Measurements from ENCODE around the gene TSPAN17. TPM values are rescaled to one million over a fixed set of nuclear protein-coding genes. Genes with fewer than 3 reads are reported as not detected.
A peak's percentile ranks its signal among the peaks of the same experiment; 100 is the strongest.

The TSPAN17 gene
- total RNA-seq, 1 donor from 2014 or later = 57.5 TPM

DNA sequence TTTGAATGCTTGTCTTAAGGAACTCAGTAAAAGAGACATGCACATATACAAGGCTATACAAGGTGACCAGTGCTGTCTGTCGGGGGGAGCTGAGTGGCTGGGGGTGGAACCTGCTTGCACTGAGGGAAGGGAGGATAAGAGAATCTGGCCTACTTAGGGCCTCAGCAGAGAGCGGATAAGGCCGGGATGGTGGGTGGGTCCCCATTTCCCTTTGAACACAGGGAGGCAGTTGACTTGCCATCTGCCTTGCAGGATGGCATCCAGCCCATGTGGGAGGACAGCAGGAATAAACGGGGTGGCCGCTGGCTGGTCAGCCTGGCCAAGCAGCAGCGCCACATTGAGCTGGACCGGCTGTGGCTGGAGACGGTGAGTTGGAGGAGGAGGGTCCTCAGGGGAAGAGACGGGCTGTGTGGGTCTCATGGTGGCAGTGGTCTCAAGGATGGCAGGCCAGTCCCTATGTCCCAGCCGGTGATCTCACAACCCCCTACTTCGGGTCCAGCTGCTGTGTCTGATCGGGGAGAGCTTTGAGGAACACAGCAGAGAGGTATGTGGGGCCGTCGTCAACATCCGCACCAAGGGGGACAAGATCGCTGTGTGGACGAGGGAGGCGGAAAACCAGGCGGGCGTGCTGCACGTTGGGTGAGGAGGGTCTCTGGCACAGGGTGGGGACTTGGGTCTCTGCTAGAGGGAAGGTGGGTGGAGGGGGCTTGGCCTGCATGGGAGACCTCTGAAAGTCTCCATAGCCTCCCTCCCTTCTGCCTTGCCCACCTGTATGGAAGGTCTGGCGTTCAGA is 2.2 kb upstream of the TSPAN17 start:
- peaks cover 6% of the 10 kb centered on the region for H3K4me1 Mint-ChIP-seq (ENCODE audit: unreplicated experiment)
- peak overlapping the region; percentile 37 for H3K4me3 Mint-ChIP-seq (ENCODE audit: unreplicated experiment)
- H3K27ac Mint-ChIP-seq (ENCODE audit: unreplicated experiment) = no peak overlapping the region
- H3K27me3 Mint-ChIP-seq (ENCODE audit: unreplicated experiment) = peaks cover 13% of the 10 kb centered on the region
- peaks cover 5% of the 10 kb centered on the region for H3K36me3 Mint-ChIP-seq (ENCODE audit: low read depth, unreplicated experiment)
- DNase-seq (ENCODE audit: low spot score) = no peak
- TF ChIP-seq, protein P1, sequence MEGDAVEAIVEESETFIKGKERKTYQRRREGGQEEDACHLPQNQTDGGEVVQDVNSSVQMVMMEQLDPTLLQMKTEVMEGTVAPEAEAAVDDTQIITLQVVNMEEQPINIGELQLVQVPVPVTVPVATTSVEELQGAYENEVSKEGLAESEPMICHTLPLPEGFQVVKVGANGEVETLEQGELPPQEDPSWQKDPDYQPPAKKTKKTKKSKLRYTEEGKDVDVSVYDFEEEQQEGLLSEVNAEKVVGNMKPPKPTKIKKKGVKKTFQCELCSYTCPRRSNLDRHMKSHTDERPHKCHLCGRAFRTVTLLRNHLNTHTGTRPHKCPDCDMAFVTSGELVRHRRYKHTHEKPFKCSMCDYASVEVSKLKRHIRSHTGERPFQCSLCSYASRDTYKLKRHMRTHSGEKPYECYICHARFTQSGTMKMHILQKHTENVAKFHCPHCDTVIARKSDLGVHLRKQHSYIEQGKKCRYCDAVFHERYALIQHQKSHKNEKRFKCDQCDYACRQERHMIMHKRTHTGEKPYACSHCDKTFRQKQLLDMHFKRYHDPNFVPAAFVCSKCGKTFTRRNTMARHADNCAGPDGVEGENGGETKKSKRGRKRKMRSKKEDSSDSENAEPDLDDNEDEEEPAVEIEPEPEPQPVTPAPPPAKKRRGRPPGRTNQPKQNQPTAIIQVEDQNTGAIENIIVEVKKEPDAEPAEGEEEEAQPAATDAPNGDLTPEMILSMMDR (IDR thresholded peaks at IDR 0.05; ENCODE audit: unreplicated experiment) = no peak
- no peaks in the 10 kb centered on the region for H3K9me3 Mint-ChIP-seq (ENCODE audit: unreplicated experiment)

DNA sequence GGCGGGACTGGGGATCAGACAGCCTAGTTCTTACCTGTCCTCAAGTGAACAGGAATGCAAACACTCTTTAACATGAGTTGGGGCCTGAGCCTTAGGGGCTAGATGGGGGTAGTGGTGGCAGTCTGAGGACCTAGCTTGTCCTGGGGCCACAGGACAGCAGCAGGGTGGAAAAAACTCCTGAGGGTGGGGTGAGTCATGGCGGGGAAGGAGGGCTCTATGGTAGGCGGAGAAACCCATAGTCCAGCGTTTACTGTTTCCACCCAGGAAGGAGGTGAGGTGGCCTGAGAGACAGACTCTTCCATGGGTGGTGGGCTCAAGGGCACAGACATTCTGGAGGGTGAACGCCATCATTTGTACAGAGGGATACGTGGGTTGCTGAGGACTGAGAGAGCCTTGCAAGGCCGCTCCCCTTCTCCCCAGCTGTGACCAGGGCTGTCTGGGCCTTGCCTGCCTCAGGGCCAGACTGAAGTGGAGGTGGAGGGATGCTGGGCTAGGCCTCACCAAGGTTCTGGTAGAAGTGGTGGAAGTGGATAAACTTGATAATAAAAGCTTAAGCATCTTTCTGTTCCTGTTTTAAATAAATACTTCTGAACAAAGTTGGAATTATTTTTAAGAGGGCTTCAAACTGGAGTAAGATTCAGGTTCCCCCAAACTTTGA is 1.1 kb upstream of the TSPAN17 start:
- DNase-seq (ENCODE audit: low spot score) = no peak
- Mint-ChIP-seq H3K4me1 (ENCODE audit: unreplicated experiment) (peaks cover 6% of the 10 kb centered on the region), H3K27ac (ENCODE audit: unreplicated experiment) (peak overlapping the region; percentile 9), H3K4me3 (ENCODE audit: unreplicated experiment) (peak overlapping the region; percentile 71), H3K9me3 (ENCODE audit: unreplicated experiment) (no peaks in the 10 kb centered on the region), H3K27me3 (ENCODE audit: unreplicated experiment) (peaks cover 15% of the 10 kb centered on the region), H3K36me3 (ENCODE audit: low read depth, unreplicated experiment) (no peaks in the 10 kb centered on the region)
- TF ChIP-seq, protein P1 (IDR thresholded peaks at IDR 0.05; ENCODE audit: unreplicated experiment) = no peak

DNA sequence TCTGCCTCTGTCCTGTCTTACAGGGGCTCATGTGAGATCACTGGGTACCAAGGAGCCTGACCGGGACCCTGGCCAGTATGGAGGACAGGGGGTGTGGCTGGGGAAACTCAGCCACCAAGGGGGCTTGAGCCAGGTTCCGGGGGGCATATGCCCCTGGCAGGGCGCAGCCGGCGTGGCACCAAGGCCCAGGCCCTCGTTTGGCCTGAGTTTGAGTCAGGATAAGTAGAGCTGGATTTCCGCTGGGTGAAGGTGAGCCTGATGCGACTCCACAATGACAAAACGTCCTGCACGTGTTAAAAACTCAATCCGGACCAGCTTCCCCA is 616 bp upstream of the TSPAN17 start:
- peak overlapping the region; percentile 71 for H3K4me3 Mint-ChIP-seq (ENCODE audit: unreplicated experiment)
- no peaks in the 10 kb centered on the region for H3K36me3 Mint-ChIP-seq (ENCODE audit: low read depth, unreplicated experiment)
- DNase-seq (ENCODE audit: low spot score) = no peak
- TF ChIP-seq, protein P1 (IDR thresholded peaks at IDR 0.05; ENCODE audit: unreplicated experiment) = no peak
- no peaks in the 10 kb centered on the region for H3K9me3 Mint-ChIP-seq (ENCODE audit: unreplicated experiment)
- H3K4me1 Mint-ChIP-seq (ENCODE audit: unreplicated experiment) = peaks cover 6% of the 10 kb centered on the region
- no peak overlapping the region for H3K27ac Mint-ChIP-seq (ENCODE audit: unreplicated experiment)
- peaks cover 16% of the 10 kb centered on the region for H3K27me3 Mint-ChIP-seq (ENCODE audit: unreplicated experiment)

DNA sequence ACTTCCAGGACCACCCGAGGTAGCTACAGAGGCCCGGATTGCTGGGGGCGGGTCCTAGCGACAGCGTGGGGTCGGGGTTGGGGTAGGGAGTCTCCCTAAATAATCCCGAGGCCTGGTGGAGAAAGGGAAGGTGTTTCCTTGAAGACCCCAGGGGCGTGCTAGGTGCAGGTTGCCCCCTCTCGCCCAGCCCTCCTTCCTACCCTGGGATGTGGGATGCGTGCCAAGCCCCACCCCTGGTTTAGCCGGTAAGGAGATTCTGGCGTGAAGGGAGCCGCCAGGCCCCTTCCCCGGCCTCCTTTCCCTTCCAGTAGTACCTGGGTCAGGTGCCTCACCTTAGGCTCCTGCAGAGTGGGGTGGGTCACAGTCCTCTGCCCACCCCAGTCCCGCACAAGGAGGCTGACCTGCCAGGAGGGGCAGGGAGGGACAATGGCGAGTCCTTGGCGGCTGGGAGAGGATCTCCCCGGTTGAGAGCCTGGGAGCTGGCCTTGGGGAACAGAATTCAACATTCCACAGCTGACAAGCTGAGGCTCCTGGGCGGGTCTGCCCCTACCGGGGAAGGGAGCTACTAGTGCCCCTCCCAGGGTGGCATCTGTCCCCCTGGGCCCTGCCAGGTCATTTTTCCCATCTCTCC is 674 bp downstream of the TSPAN17 start:
- Mint-ChIP-seq H3K4me3 (ENCODE audit: unreplicated experiment) (peak overlapping the region; percentile 94), H3K36me3 (ENCODE audit: low read depth, unreplicated experiment) (no peaks in the 10 kb centered on the region), H3K27me3 (ENCODE audit: unreplicated experiment) (peaks cover 15% of the 10 kb centered on the region), H3K27ac (ENCODE audit: unreplicated experiment) (no peak overlapping the region), H3K4me1 (ENCODE audit: unreplicated experiment) (peaks cover 6% of the 10 kb centered on the region), H3K9me3 (ENCODE audit: unreplicated experiment) (no peaks in the 10 kb centered on the region)
- TF ChIP-seq, protein P1 (IDR thresholded peaks at IDR 0.05; ENCODE audit: unreplicated experiment) = no peak
- DNase-seq (ENCODE audit: low spot score) = no peak

Measured in endothelial cell (in vitro differentiated cells).